ENCODE data around the gene CDH13.

Gene CDH13

GRCh38 chr16:83515395-83515794, 888.6 kb downstream of the CDH13 start:
- no peak for DNase-seq (ENCODE audit: low spot score)

GRCh38 chr16:83516931-83517330, 890.2 kb downstream of the CDH13 start:
- no peak for DNase-seq (ENCODE audit: low spot score)

GRCh38 chr16:83517398-83517797, 890.6 kb downstream of the CDH13 start:
- DNase-seq (ENCODE audit: low spot score) = no peak

GRCh38 chr16:83520596-83520995, 893.8 kb downstream of the CDH13 start:
- DNase-seq (ENCODE audit: low spot score) = no peak

GRCh38 chr16:83530293-83530692, 903.5 kb downstream of the CDH13 start:
- DNase-seq (ENCODE audit: low spot score) = no peak

GRCh38 chr16:83532634-83533033, 905.9 kb downstream of the CDH13 start:
- DNase-seq (ENCODE audit: low spot score) = no peak

GRCh38 chr16:83533193-83533592, 906.4 kb downstream of the CDH13 start:
- no peak for DNase-seq (ENCODE audit: low spot score)

- no peak for DNase-seq (ENCODE audit: low spot score)
Observed at GRCh38 chr16:83538707-83539106, 911.9 kb downstream of the CDH13 start.

GRCh38 chr16:83539736-83540490, 913.1 kb downstream of the CDH13 start:
- DNase-seq (ENCODE audit: low spot score) = no peak

- DNase-seq (ENCODE audit: low spot score) = no peak
Observed at GRCh38 chr16:83541231-83541630, 914.5 kb downstream of the CDH13 start.

GRCh38 chr16:83542491-83542890, 915.7 kb downstream of the CDH13 start:
- DNase-seq (ENCODE audit: low spot score) = no peak

- DNase-seq (ENCODE audit: low spot score) = no peak
Observed at GRCh38 chr16:83549316-83550182, 922.8 kb downstream of the CDH13 start.

GRCh38 chr16:83550183-83550569, 923.4 kb downstream of the CDH13 start:
- no peak for DNase-seq (ENCODE audit: low spot score)

GRCh38 chr16:83552228-83552627, 925.5 kb downstream of the CDH13 start:
- DNase-seq (ENCODE audit: low spot score) = no peak

- no peak for DNase-seq (ENCODE audit: low spot score)
Observed at GRCh38 chr16:83552930-83553329, 926.2 kb downstream of the CDH13 start.

GRCh38 chr16:83554096-83554495, 927.3 kb downstream of the CDH13 start:
- DNase-seq (ENCODE audit: low spot score) = no peak

- DNase-seq (ENCODE audit: low spot score) = no peak
Observed at GRCh38 chr16:83554540-83554939, 927.8 kb downstream of the CDH13 start.

GRCh38 chr16:83561876-83562275, 935.1 kb downstream of the CDH13 start:
- no peak for DNase-seq (ENCODE audit: low spot score)

- no peak for DNase-seq (ENCODE audit: low spot score)
Observed at GRCh38 chr16:83568345-83568744, 941.6 kb downstream of the CDH13 start.

GRCh38 chr16:83574388-83574787, 947.6 kb downstream of the CDH13 start:
- no peak for DNase-seq (ENCODE audit: low spot score)

- DNase-seq (ENCODE audit: low spot score) = no peak
Observed at GRCh38 chr16:83577078-83577745, 950.4 kb downstream of the CDH13 start.

- DNase-seq (ENCODE audit: low spot score) = no peak
Observed at GRCh38 chr16:83578171-83578570, 951.4 kb downstream of the CDH13 start.

GRCh38 chr16:83579027-83579426, 952.3 kb downstream of the CDH13 start:
- DNase-seq (ENCODE audit: low spot score) = no peak
